Hematopoietic multipotent progenitor cell treated with erythropoietin and hydrocortisone succinate and interleukin-3 and kit ligand, for 17 days (in vitro differentiated cells): ENCODE data around the gene PLCB1.
"Not testable (repeated sequence)": the region's sequence is repeated elsewhere in the genome, so short reads cannot be mapped to it uniquely, and the experiment has no call there.

Experiments used
- DNase-seq: peaks from one replicate; pipeline ENCODE4 v3.0.0-alpha.2; 2015; ENCODE audit warnings: low spot score

Gene PLCB1

GRCh38 chr20:8404912-8405635 is 273.0 kb downstream of the PLCB1 start:
- no peak for DNase-seq

- no peak for DNase-seq
These were observed 274.3 kb downstream of the PLCB1 start for GRCh38 chr20:8406391-8406790.

GRCh38 chr20:8408587-8409307 is 276.7 kb downstream of the PLCB1 start:
- DNase-seq, result no peak

- DNase-seq, result no peak
These were observed 281.6 kb downstream of the PLCB1 start for GRCh38 chr20:8413691-8414090.

GRCh38 chr20:8414586-8415274 is 282.7 kb downstream of the PLCB1 start:
- DNase-seq, result no peak

GRCh38 chr20:8421981-8422380 is 289.9 kb downstream of the PLCB1 start:
- no peak for DNase-seq

GRCh38 chr20:8423482-8423881 is 291.4 kb downstream of the PLCB1 start:
- DNase-seq, result no peak

GRCh38 chr20:8424010-8424409 is 291.9 kb downstream of the PLCB1 start:
- DNase-seq, result no peak

- no peak for DNase-seq
These were observed 292.9 kb downstream of the PLCB1 start for GRCh38 chr20:8425016-8425415.

- no peak for DNase-seq
These were observed 293.7 kb downstream of the PLCB1 start for GRCh38 chr20:8425802-8426201.

GRCh38 chr20:8427419-8428040 is 295.5 kb downstream of the PLCB1 start:
- no peak for DNase-seq

GRCh38 chr20:8428988-8429387 is 296.9 kb downstream of the PLCB1 start:
- DNase-seq, result no peak

- DNase-seq, result no peak
These were observed 299.7 kb downstream of the PLCB1 start for GRCh38 chr20:8431538-8432434.

GRCh38 chr20:8432435-8433148 is 300.5 kb downstream of the PLCB1 start:
- DNase-seq, result no peak

- DNase-seq, result no peak
These were observed 301.2 kb downstream of the PLCB1 start for GRCh38 chr20:8433291-8433690.

GRCh38 chr20:8434326-8434876 is 302.3 kb downstream of the PLCB1 start:
- no peak for DNase-seq

- DNase-seq, result no peak
These were observed 303.4 kb downstream of the PLCB1 start for GRCh38 chr20:8435285-8436035.

- not testable (repeated sequence) for DNase-seq
These were observed 304.9 kb downstream of the PLCB1 start for GRCh38 chr20:8436938-8437337.

- no peak for DNase-seq
These were observed 306.7 kb downstream of the PLCB1 start for GRCh38 chr20:8438748-8439147.
